HG03432 (cell line): Measurements from ENCODE around the gene MMP24OS.
A peak's percentile ranks its signal among the peaks of the same experiment; 100 is the strongest.
"Not testable (repeated sequence)": the region's sequence is repeated elsewhere in the genome, so short reads cannot be mapped to it uniquely, and the experiment has no call there.

Experiments
- ATAC-seq: cut with Tn5 transposase; IDR thresholded peaks from one replicate; pipeline ENCODE4 v1.9.1; 2021; ENCODE audit warnings: mild to moderate bottlenecking, moderate library complexity; ENCODE audit not compliant: unreplicated experiment

The MMP24OS gene

GRCh38 chr20:35277531-35278395 is at the start of gene MMP24OS:
TSS of gene MMP24OS (minus strand) at chr20:35278122. CDS start at chr20:35277929, 193 bp downstream.
- ATAC-seq = peak; percentile 81

GRCh38 chr20:35327074-35327976 is 49.4 kb upstream of the MMP24OS start:
- no peak for ATAC-seq

- ATAC-seq = no peak
Observed at GRCh38 chr20:35326740-35327073, 48.8 kb upstream of the MMP24OS start.

GRCh38 chr20:35326021-35326739 is 48.3 kb upstream of the MMP24OS start:
- no peak for ATAC-seq

GRCh38 chr20:35325401-35325800 is 47.5 kb upstream of the MMP24OS start:
- ATAC-seq = no peak

- no peak for ATAC-seq
Observed at GRCh38 chr20:35320396-35321126, 42.6 kb upstream of the MMP24OS start.

GRCh38 chr20:35319871-35320197 is 41.9 kb upstream of the MMP24OS start:
- ATAC-seq = no peak

- ATAC-seq = no peak
Observed at GRCh38 chr20:35319192-35319870, 41.4 kb upstream of the MMP24OS start.

GRCh38 chr20:35318502-35319157 is 40.7 kb upstream of the MMP24OS start:
- ATAC-seq = no peak

- ATAC-seq = no peak
Observed at GRCh38 chr20:35317416-35318210, 39.7 kb upstream of the MMP24OS start.

GRCh38 chr20:35316086-35316485 is 38.2 kb upstream of the MMP24OS start:
- ATAC-seq = no peak

- ATAC-seq = not testable (repeated sequence)
Observed at GRCh38 chr20:35315632-35316020, 37.7 kb upstream of the MMP24OS start.

GRCh38 chr20:35314816-35315631 is 37.1 kb upstream of the MMP24OS start:
- no peak for ATAC-seq

- ATAC-seq = no peak
Observed at GRCh38 chr20:35312318-35312717, 34.4 kb upstream of the MMP24OS start.

- no peak for ATAC-seq
Observed at GRCh38 chr20:35311822-35312221, 33.9 kb upstream of the MMP24OS start.

GRCh38 chr20:35311409-35311808 is 33.5 kb upstream of the MMP24OS start:
- no peak for ATAC-seq

- no peak for ATAC-seq
Observed at GRCh38 chr20:35307666-35308653, 30.0 kb upstream of the MMP24OS start.
